ENCODE results near the gene OR13C5.

DNA sequence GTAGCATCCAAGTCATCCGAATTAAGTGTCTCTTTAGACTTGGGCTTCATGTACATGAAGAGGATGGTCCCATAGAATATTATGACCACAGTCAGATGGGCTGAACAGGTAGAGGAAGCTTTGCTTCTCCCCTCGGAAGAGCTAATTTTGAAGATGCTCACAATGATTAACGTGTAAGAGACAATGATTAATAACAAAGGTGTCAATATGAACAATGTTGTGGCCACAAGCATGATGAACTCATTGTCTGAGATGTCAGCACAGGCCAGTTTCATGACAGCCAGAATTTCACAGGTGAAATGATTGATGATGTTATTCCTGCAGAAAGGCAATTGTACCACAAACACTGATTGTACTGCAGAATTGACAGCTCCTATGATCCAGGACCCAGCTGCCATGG is 5.6 kb upstream of the OR13C5 start:
- TF ChIP-seq EZH2phosphoT487 (IDR thresholded peaks at IDR 0.05; ENCODE audit: low read depth) = no peak
- TF ChIP-seq CTCF (IDR thresholded peaks at IDR 0.05; ENCODE audit: low read depth, low read length) = no peak

All from OCI-LY3 (cell line).